Astrocyte (in vitro differentiated cells and primary cell): ENCODE data around the gene EXOSC1. TPM values are rescaled to one million over a fixed set of nuclear protein-coding genes. Genes with fewer than 3 reads are reported as not detected.

Source experiments
- DNase-seq: peaks from one replicate; pipeline ENCODE4 v3.0.0-alpha.2; 2010; ENCODE audit warnings: low read depth
- FAIRE-seq: peaks from 2 replicates; lab custom pipeline; 2011; peaks lifted over from hg19 to GRCh38; lab: Jason Lieb, UNC
- H2AFZ ChIP-seq: 2 replicates; pipeline ENCODE4 v1.6.0; 2012; ENCODE audit warnings: low read depth, low read length, inconsistent platforms
- H3K27ac ChIP-seq: 2 replicates; pipeline ENCODE4 v1.5.1; 2011; ENCODE audit warnings: low read depth, low read length, inconsistent platforms
- H3K27me3 ChIP-seq: 2 replicates; pipeline ENCODE4 v1.6.0; 2011; ENCODE audit warnings: low read length, inconsistent platforms; ENCODE audit not compliant: insufficient read depth
- H3K36me3 ChIP-seq: 2 replicates; pipeline ENCODE4 v1.5.1; 2011; ENCODE audit warnings: low read length, inconsistent platforms; ENCODE audit not compliant: insufficient read depth
- H3K4me1 ChIP-seq: 2 replicates; pipeline ENCODE4 v1.5.1; 2011; ENCODE audit warnings: low read length, inconsistent platforms; ENCODE audit not compliant: insufficient read depth
- H3K4me2 ChIP-seq: 2 replicates; pipeline ENCODE4 v1.6.0; 2012; ENCODE audit warnings: low read length, inconsistent platforms
- H3K4me3 ChIP-seq: 2 replicates; pipeline ENCODE4 v1.5.1; 2011; ENCODE audit warnings: low read depth, mild to moderate bottlenecking, low read length, inconsistent platforms; ENCODE audit not compliant: insufficient read depth
- H3K79me2 ChIP-seq: 2 replicates; pipeline ENCODE4 v1.6.0; 2012; ENCODE audit warnings: mild to moderate bottlenecking, low read length, inconsistent platforms; ENCODE audit not compliant: insufficient read depth
- H3K9ac ChIP-seq: 2 replicates; pipeline ENCODE4 v1.6.0; 2012; ENCODE audit warnings: mild to moderate bottlenecking, low read length, inconsistent platforms
- H3K9me3 ChIP-seq: 2 replicates; pipeline ENCODE4 v1.5.1; 2012; ENCODE audit warnings: low read depth, mild to moderate bottlenecking, low read length, inconsistent platforms; ENCODE audit not compliant: insufficient read depth
- H4K20me1 ChIP-seq: 2 replicates; pipeline ENCODE4 v1.6.0; 2012; ENCODE audit warnings: low read length, inconsistent platforms; ENCODE audit not compliant: insufficient read depth
- H3K27ac Mint-ChIP-seq: one replicate; pipeline ENCODE4 v1.8.0; 2021; ENCODE audit warnings: mild to moderate bottlenecking, mixed read lengths; ENCODE audit not compliant: unreplicated experiment
- H3K27me3 Mint-ChIP-seq: one replicate; pipeline ENCODE4 v1.8.0; 2021; ENCODE audit warnings: low read depth, mixed read lengths; ENCODE audit not compliant: unreplicated experiment
- H3K36me3 Mint-ChIP-seq: one replicate; pipeline ENCODE4 v1.8.0; 2021; ENCODE audit warnings: low read depth, mixed read lengths; ENCODE audit not compliant: unreplicated experiment
- H3K4me1 Mint-ChIP-seq: one replicate; pipeline ENCODE4 v1.8.0; 2021; ENCODE audit warnings: low read depth, mixed read lengths; ENCODE audit not compliant: unreplicated experiment
- H3K4me3 Mint-ChIP-seq: one replicate; pipeline ENCODE4 v1.8.0; 2021; ENCODE audit warnings: mild to moderate bottlenecking, moderate library complexity, mixed read lengths; ENCODE audit not compliant: unreplicated experiment
- H3K9me3 Mint-ChIP-seq: one replicate; pipeline ENCODE4 v1.8.0; 2021; ENCODE audit warnings: mild to moderate bottlenecking, mixed read lengths; ENCODE audit not compliant: unreplicated experiment
- EZH2 ChIP-seq: IDR thresholded peaks from 2 replicates; pipeline ENCODE4 v1.6.1; 2012; ENCODE audit warnings: mild to moderate bottlenecking, low read length, inconsistent platforms; ENCODE audit not compliant: insufficient read depth
- total RNA-seq: library from RNA; stranded (reverse); gene quantifications from 2 replicates; pipeline ENCODE4 v1.2.1, GENCODE V29; 2021
- TF ChIP-seq, protein P1 (sequence below): IDR thresholded peaks from 2 replicates; pipeline ENCODE4 v1.5.1; 2011; ENCODE audit warnings: low read depth, mild to moderate bottlenecking, inconsistent platforms, low read length, moderate library complexity; ENCODE audit not compliant: insufficient read depth

The EXOSC1 gene
- total RNA-seq, 1 donor from 2014 or later: 37.9 TPM

- H3K36me3 ChIP-seq: peaks cover 27% of the 10 kb centered on the region
- no peaks in the 10 kb centered on the region for H3K9me3 ChIP-seq
- no peak for FAIRE-seq
- Mint-ChIP-seq H3K4me1 (peaks cover 42% of the 10 kb centered on the region), H3K4me3 (no peak overlapping the region), H3K27ac (no peak overlapping the region), H3K27me3 (no peaks in the 10 kb centered on the region), H3K36me3 (peaks cover 20% of the 10 kb centered on the region), H3K9me3 (no peaks in the 10 kb centered on the region)
- peaks cover 82% of the 10 kb centered on the region for H4K20me1 ChIP-seq
- H3K4me3 ChIP-seq: no peak overlapping the region
- peaks cover 75% of the 10 kb centered on the region for H3K79me2 ChIP-seq
- H3K27me3 ChIP-seq: no peaks in the 10 kb centered on the region
- no peak overlapping the region for H3K27ac ChIP-seq
- H3K9ac ChIP-seq: no peak overlapping the region
- TF ChIP-seq, protein P1, sequence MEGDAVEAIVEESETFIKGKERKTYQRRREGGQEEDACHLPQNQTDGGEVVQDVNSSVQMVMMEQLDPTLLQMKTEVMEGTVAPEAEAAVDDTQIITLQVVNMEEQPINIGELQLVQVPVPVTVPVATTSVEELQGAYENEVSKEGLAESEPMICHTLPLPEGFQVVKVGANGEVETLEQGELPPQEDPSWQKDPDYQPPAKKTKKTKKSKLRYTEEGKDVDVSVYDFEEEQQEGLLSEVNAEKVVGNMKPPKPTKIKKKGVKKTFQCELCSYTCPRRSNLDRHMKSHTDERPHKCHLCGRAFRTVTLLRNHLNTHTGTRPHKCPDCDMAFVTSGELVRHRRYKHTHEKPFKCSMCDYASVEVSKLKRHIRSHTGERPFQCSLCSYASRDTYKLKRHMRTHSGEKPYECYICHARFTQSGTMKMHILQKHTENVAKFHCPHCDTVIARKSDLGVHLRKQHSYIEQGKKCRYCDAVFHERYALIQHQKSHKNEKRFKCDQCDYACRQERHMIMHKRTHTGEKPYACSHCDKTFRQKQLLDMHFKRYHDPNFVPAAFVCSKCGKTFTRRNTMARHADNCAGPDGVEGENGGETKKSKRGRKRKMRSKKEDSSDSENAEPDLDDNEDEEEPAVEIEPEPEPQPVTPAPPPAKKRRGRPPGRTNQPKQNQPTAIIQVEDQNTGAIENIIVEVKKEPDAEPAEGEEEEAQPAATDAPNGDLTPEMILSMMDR: no peak
- TF ChIP-seq EZH2: no peak
- no peak for DNase-seq
- H3K4me2 ChIP-seq: no peak overlapping the region
- no peak overlapping the region for H2AFZ ChIP-seq
- H3K4me1 ChIP-seq: peaks cover 18% of the 10 kb centered on the region
Measured at GRCh38 chr10:97451605-97452004, 5.8 kb upstream of the EXOSC1 start.

- H3K27ac ChIP-seq: no peak overlapping the region
- H3K9me3 ChIP-seq: no peaks in the 10 kb centered on the region
- no peaks in the 10 kb centered on the region for H3K9me3 Mint-ChIP-seq
- TF ChIP-seq, protein P1: no peak
- TF ChIP-seq EZH2: no peak
- H3K36me3 ChIP-seq: peaks cover 19% of the 10 kb centered on the region
- FAIRE-seq (no peak), DNase-seq (no peak)
- no peak overlapping the region for H3K9ac ChIP-seq
- H3K27me3 Mint-ChIP-seq: no peaks in the 10 kb centered on the region
- H2AFZ ChIP-seq: no peak overlapping the region
- no peak overlapping the region for H3K4me3 ChIP-seq
- H3K27ac Mint-ChIP-seq: no peak overlapping the region
- H3K4me3 Mint-ChIP-seq: peak overlapping the region; percentile 56
- H3K4me2 ChIP-seq: no peak overlapping the region
- H3K4me1 Mint-ChIP-seq: peaks cover 46% of the 10 kb centered on the region
- H3K4me1 ChIP-seq: peaks cover 21% of the 10 kb centered on the region
- peaks cover 74% of the 10 kb centered on the region for H4K20me1 ChIP-seq
- no peaks in the 10 kb centered on the region for H3K27me3 ChIP-seq
- peaks cover 76% of the 10 kb centered on the region for H3K79me2 ChIP-seq
- H3K36me3 Mint-ChIP-seq: peaks cover 19% of the 10 kb centered on the region
Measured at GRCh38 chr10:97450828-97451227, 5.0 kb upstream of the EXOSC1 start.

DNA sequence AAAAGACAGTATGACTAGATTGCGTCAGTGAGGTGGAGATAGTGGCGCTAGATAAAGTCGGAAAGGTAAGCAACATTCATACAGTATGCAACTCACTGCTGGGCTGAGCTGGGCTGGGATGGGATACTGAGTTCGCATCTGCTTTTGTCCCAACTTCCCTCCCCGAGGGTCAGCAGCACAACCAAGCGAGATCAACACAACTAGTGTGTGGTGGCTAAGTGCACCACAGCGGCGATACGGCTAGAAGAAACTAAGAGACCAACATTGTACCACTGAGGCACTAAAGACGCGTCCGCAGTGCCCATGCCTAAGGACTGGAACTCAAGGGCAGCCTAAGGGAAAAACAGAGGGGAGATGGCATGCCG lies 467 bp downstream of the EXOSC1 start:
- Mint-ChIP-seq H3K27me3 (no peaks in the 10 kb centered on the region), H3K36me3 (peaks cover 2% of the 10 kb centered on the region), H3K4me1 (peaks cover 23% of the 10 kb centered on the region), H3K27ac (peak overlapping the region; percentile 77), H3K9me3 (no peaks in the 10 kb centered on the region), H3K4me3 (peak overlapping the region; percentile 94)
- H3K27ac ChIP-seq: peak overlapping the region; percentile 59
- DNase-seq: no peak
- no peaks in the 10 kb centered on the region for H3K27me3 ChIP-seq
- H3K9ac ChIP-seq: peak overlapping the region; percentile 94
- H3K36me3 ChIP-seq: peaks cover 14% of the 10 kb centered on the region
- H4K20me1 ChIP-seq: peaks cover 32% of the 10 kb centered on the region
- H2AFZ ChIP-seq: peak overlapping the region; percentile 92
- H3K4me1 ChIP-seq: peaks cover 18% of the 10 kb centered on the region
- peak overlapping the region; percentile 92 for H3K4me2 ChIP-seq
- no peak for FAIRE-seq
- peak overlapping the region; percentile 99 for H3K4me3 ChIP-seq
- TF ChIP-seq, protein P1: no peak
- TF ChIP-seq EZH2: no peak
- H3K9me3 ChIP-seq: no peaks in the 10 kb centered on the region
- peaks cover 64% of the 10 kb centered on the region for H3K79me2 ChIP-seq
